Measurements from ENCODE around the gene UBL4A.
A peak's percentile ranks its signal among the peaks of the same experiment; 100 is the strongest.

UBL4A gene

GRCh38 chrX:154529206-154529612, 42.8 kb upstream of the UBL4A start:
- Histone ChIP-seq H3K27me3 (replicated peaks in 2 of 5; ENCODE audit: control insufficient read depth in 4 of 5, insufficient read depth in 5 of 5, low read length in 4 of 5) (peaks cover 0 to 13% (median 0%) of the 10 kb centered on the region in 5 experiments), H3K4me1 (ENCODE audit: control extremely low read depth in 1 of 4, control insufficient read depth in 4 of 4, insufficient read depth in 4 of 4, low read length in 3 of 4) (peaks cover 0 to 10% (median 9%) of the 10 kb centered on the region in 4 experiments), H3K9me3 (ENCODE audit: control extremely low read depth in 1 of 5, control insufficient read depth in 4 of 5, insufficient read depth in 2 of 5, low read depth in 1 of 5, low read length in 4 of 5) (no peaks in the 10 kb centered on the region), H3K27ac (ENCODE audit: insufficient read depth in 1 of 2, low read depth in 1 of 2, low read length in 2 of 2, poor library complexity in 1 of 2, severe bottlenecking in 2 of 2) (no peak overlapping the region), H3K36me3 (ENCODE audit: control insufficient read depth in 4 of 4, insufficient read depth in 4 of 4, low read length in 3 of 4) (peaks cover 0 to 32% (median 18%) of the 10 kb centered on the region in 4 experiments), H3K4me3 (ENCODE audit: control insufficient read depth in 1 of 7, extremely low read depth in 1 of 7, insufficient read depth in 4 of 7, low read depth in 2 of 7, low read length in 6 of 7) (no peak overlapping the region)
- no peak for DNase-seq
- ChIA-PET CTCF (interaction anchor here (1.1 kb wide), 1 partner anchor 42 kb away, joined by 3 read pairs; no protein-coding TSS in a partner anchor), POLR2A (interaction anchor here (0.6 kb wide), 1 partner anchor 98 kb away, joined by 3 read pairs; no protein-coding TSS in a partner anchor)
- 88% methylated on average over 3 of the region's 6 CpGs for WGBS (ENCODE audit: insufficient coverage)

GRCh38 chrX:154526901-154527675, 40.7 kb upstream of the UBL4A start:
- peaks cover 0 to 10% (median 9%) of the 10 kb centered on the region in 4 experiments for H3K4me1 ChIP-seq (ENCODE audit: control extremely low read depth in 1 of 4, control insufficient read depth in 4 of 4, insufficient read depth in 4 of 4, low read length in 3 of 4)
- H3K27ac ChIP-seq (ENCODE audit: insufficient read depth in 1 of 2, low read depth in 1 of 2, low read length in 2 of 2, poor library complexity in 1 of 2, severe bottlenecking in 2 of 2), result peak overlapping the region in 1 of 2 experiments; percentile 43
- peaks cover 0 to 9% (median 0%) of the 10 kb centered on the region in 5 experiments for H3K27me3 ChIP-seq (replicated peaks in 2 of 5; ENCODE audit: control insufficient read depth in 4 of 5, insufficient read depth in 5 of 5, low read length in 4 of 5)
- peaks cover 0 to 10% (median 3%) of the 10 kb centered on the region in 4 experiments for H3K36me3 ChIP-seq (ENCODE audit: control insufficient read depth in 4 of 4, insufficient read depth in 4 of 4, low read length in 3 of 4)
- no peaks in the 10 kb centered on the region for H3K9me3 ChIP-seq (ENCODE audit: control extremely low read depth in 1 of 5, control insufficient read depth in 4 of 5, insufficient read depth in 2 of 5, low read depth in 1 of 5, low read length in 4 of 5)
- WGBS (ENCODE audit: insufficient coverage), result 35% methylated on average over 7 of the region's 15 CpGs
- ChIA-PET CTCF (interaction anchor here (0.9 to 1.6 kb wide), 13 partner anchors 10 to 154 kb away, joined by 3 to 13 read pairs (median 4); partner anchors contain the start of gene EMD), POLR2A (interaction anchor here (0.9 to 1.4 kb wide), 4 partner anchors 10 to 68 kb away, joined by 3 to 5 read pairs (median 4); partner anchors contain the start of genes PLXNA3, SLC10A3 and UBL4A)
- peak in 2 of 3 donors; percentile 63 for DNase-seq
- H3K4me3 ChIP-seq (ENCODE audit: control insufficient read depth in 1 of 7, extremely low read depth in 1 of 7, insufficient read depth in 4 of 7, low read depth in 2 of 7, low read length in 6 of 7), result peak overlapping the region in 5 of 7 experiments; percentile 12 to 69 (median 53)

- H3K27ac ChIP-seq (ENCODE audit: insufficient read depth in 1 of 2, low read depth in 1 of 2, low read length in 2 of 2, poor library complexity in 1 of 2, severe bottlenecking in 2 of 2), result no peak overlapping the region
- ChIA-PET POLR2A (interaction anchor here (0.9 kb wide), 1 partner anchor 39 kb away, joined by 4 read pairs; the partner anchor contains the start of gene UBL4A), CTCF (interaction anchor here (0.9 to 1.3 kb wide), 4 partner anchors 17 to 153 kb away, joined by 4 read pairs; no protein-coding TSS in a partner anchor)
- peaks cover 0 to 9% (median 0%) of the 10 kb centered on the region in 5 experiments for H3K27me3 ChIP-seq (replicated peaks in 2 of 5; ENCODE audit: control insufficient read depth in 4 of 5, insufficient read depth in 5 of 5, low read length in 4 of 5)
- WGBS (ENCODE audit: insufficient coverage), result 80% methylated on average over 14 of the region's 14 CpGs
- no peak for DNase-seq
- no peaks in the 10 kb centered on the region for H3K9me3 ChIP-seq (ENCODE audit: control extremely low read depth in 1 of 5, control insufficient read depth in 4 of 5, insufficient read depth in 2 of 5, low read depth in 1 of 5, low read length in 4 of 5)
- H3K36me3 ChIP-seq (ENCODE audit: control insufficient read depth in 4 of 4, insufficient read depth in 4 of 4, low read length in 3 of 4), result peaks cover 0 to 10% (median 2%) of the 10 kb centered on the region in 4 experiments
- H3K4me1 ChIP-seq (ENCODE audit: control extremely low read depth in 1 of 4, control insufficient read depth in 4 of 4, insufficient read depth in 4 of 4, low read length in 3 of 4), result peaks cover 0 to 10% (median 9%) of the 10 kb centered on the region in 4 experiments
- H3K4me3 ChIP-seq (ENCODE audit: control insufficient read depth in 1 of 7, extremely low read depth in 1 of 7, insufficient read depth in 4 of 7, low read depth in 2 of 7, low read length in 6 of 7), result no peak overlapping the region
Observed at GRCh38 chrX:154525606-154526490, 39.4 kb upstream of the UBL4A start.

- peaks cover 0 to 8% (median 0%) of the 10 kb centered on the region in 5 experiments for H3K27me3 ChIP-seq (replicated peaks in 2 of 5; ENCODE audit: control insufficient read depth in 4 of 5, insufficient read depth in 5 of 5, low read length in 4 of 5)
- H3K9me3 ChIP-seq (ENCODE audit: control extremely low read depth in 1 of 5, control insufficient read depth in 4 of 5, insufficient read depth in 2 of 5, low read depth in 1 of 5, low read length in 4 of 5), result peaks cover 0 to 2% (median 0%) of the 10 kb centered on the region in 5 experiments
- H3K4me1 ChIP-seq (ENCODE audit: control extremely low read depth in 1 of 4, control insufficient read depth in 4 of 4, insufficient read depth in 4 of 4, low read length in 3 of 4), result peaks cover 0 to 15% (median 9%) of the 10 kb centered on the region in 4 experiments
- H3K36me3 ChIP-seq (ENCODE audit: control insufficient read depth in 4 of 4, insufficient read depth in 4 of 4, low read length in 3 of 4), result no peaks in the 10 kb centered on the region
- DNase-seq, result no peak
- H3K27ac ChIP-seq (ENCODE audit: insufficient read depth in 1 of 2, low read depth in 1 of 2, low read length in 2 of 2, poor library complexity in 1 of 2, severe bottlenecking in 2 of 2), result no peak overlapping the region
- ChIA-PET CTCF (no interaction called here), POLR2A (no interaction called here)
- H3K4me3 ChIP-seq (ENCODE audit: control insufficient read depth in 1 of 7, extremely low read depth in 1 of 7, insufficient read depth in 4 of 7, low read depth in 2 of 7, low read length in 6 of 7), result no peak overlapping the region
- 91% methylated on average over 6 of the region's 8 CpGs for WGBS (ENCODE audit: insufficient coverage)
Observed at GRCh38 chrX:154519389-154519788, 33.0 kb upstream of the UBL4A start.

- Histone ChIP-seq H3K4me1 (ENCODE audit: control extremely low read depth in 1 of 4, control insufficient read depth in 4 of 4, insufficient read depth in 4 of 4, low read length in 3 of 4) (peaks cover 0 to 24% (median 9%) of the 10 kb centered on the region in 4 experiments), H3K9me3 (ENCODE audit: control extremely low read depth in 1 of 5, control insufficient read depth in 4 of 5, insufficient read depth in 2 of 5, low read depth in 1 of 5, low read length in 4 of 5) (peaks cover 0 to 2% (median 0%) of the 10 kb centered on the region in 5 experiments), H3K27me3 (replicated peaks in 2 of 5; ENCODE audit: control insufficient read depth in 4 of 5, insufficient read depth in 5 of 5, low read length in 4 of 5) (peaks cover 0 to 8% (median 0%) of the 10 kb centered on the region in 5 experiments), H3K36me3 (ENCODE audit: control insufficient read depth in 4 of 4, insufficient read depth in 4 of 4, low read length in 3 of 4) (no peaks in the 10 kb centered on the region), H3K27ac (ENCODE audit: insufficient read depth in 1 of 2, low read depth in 1 of 2, low read length in 2 of 2, poor library complexity in 1 of 2, severe bottlenecking in 2 of 2) (no peak overlapping the region), H3K4me3 (ENCODE audit: control insufficient read depth in 1 of 7, extremely low read depth in 1 of 7, insufficient read depth in 4 of 7, low read depth in 2 of 7, low read length in 6 of 7) (peak overlapping the region in 2 of 7 experiments; percentile 72 to 80)
- WGBS (ENCODE audit: insufficient coverage), result 80% methylated on average over 22 of the region's 25 CpGs
- no peak for DNase-seq
- ChIA-PET POLR2A (interaction anchor here (1.0 kb wide), 1 partner anchor 10 kb away, joined by 4 read pairs; no protein-coding TSS in a partner anchor), CTCF (interaction anchor here (1.5 to 2.5 kb wide), 2 partner anchors 10 to 15 kb away, joined by 5 to 13 read pairs; no protein-coding TSS in a partner anchor)
Observed at GRCh38 chrX:154517101-154517781, 30.8 kb upstream of the UBL4A start.

GRCh38 chrX:154516656-154517100, 30.3 kb upstream of the UBL4A start:
- Histone ChIP-seq H3K27ac (ENCODE audit: insufficient read depth in 1 of 2, low read depth in 1 of 2, low read length in 2 of 2, poor library complexity in 1 of 2, severe bottlenecking in 2 of 2) (peak overlapping the region in 1 of 2 experiments; percentile 70), H3K4me3 (ENCODE audit: control insufficient read depth in 1 of 7, extremely low read depth in 1 of 7, insufficient read depth in 4 of 7, low read depth in 2 of 7, low read length in 6 of 7) (peak overlapping the region; percentile 18 to 80 (median 64)), H3K36me3 (ENCODE audit: control insufficient read depth in 4 of 4, insufficient read depth in 4 of 4, low read length in 3 of 4) (no peaks in the 10 kb centered on the region), H3K9me3 (ENCODE audit: control extremely low read depth in 1 of 5, control insufficient read depth in 4 of 5, insufficient read depth in 2 of 5, low read depth in 1 of 5, low read length in 4 of 5) (peaks cover 0 to 2% (median 0%) of the 10 kb centered on the region in 5 experiments), H3K4me1 (ENCODE audit: control extremely low read depth in 1 of 4, control insufficient read depth in 4 of 4, insufficient read depth in 4 of 4, low read length in 3 of 4) (peaks cover 0 to 28% (median 10%) of the 10 kb centered on the region in 4 experiments), H3K27me3 (replicated peaks in 2 of 5; ENCODE audit: control insufficient read depth in 4 of 5, insufficient read depth in 5 of 5, low read length in 4 of 5) (peaks cover 0 to 8% (median 0%) of the 10 kb centered on the region in 5 experiments)
- ChIA-PET CTCF (interaction anchor here (1.5 to 2.5 kb wide), 2 partner anchors 11 to 15 kb away, joined by 5 to 13 read pairs; no protein-coding TSS in a partner anchor), POLR2A (interaction anchor here (0.6 to 1.0 kb wide), 4 partner anchors 11 to 31 kb away, joined by 3 to 4 read pairs (median 4); partner anchors contain the start of gene SLC10A3)
- DNase-seq, result peak in 2 of 3 donors; percentile 51 to 59
- WGBS (ENCODE audit: insufficient coverage), result 41% methylated on average over 18 of the region's 19 CpGs
